ENCODE measurements around the gene VSIG8. TPM values are rescaled to one million over a fixed set of nuclear protein-coding genes. Genes with fewer than 3 reads are reported as not detected.
A peak's percentile ranks its signal among the peaks of the same experiment; 100 is the strongest.

Gene VSIG8
- total RNA-seq, 1 experiment from 2014 or later, result not detected

GRCh38 chr1:159867664-159868026, 5.2 kb upstream of the VSIG8 start:
- no peak for TF ChIP-seq CTCF (IDR thresholded peaks at IDR 0.05; ENCODE audit: unreplicated experiment)
- Mint-ChIP-seq H3K27me3 (ENCODE audit: unreplicated experiment) (peaks cover 23% of the 10 kb centered on the region), H3K4me1 (ENCODE audit: low read depth, unreplicated experiment) (peaks cover 11% of the 10 kb centered on the region), H3K27ac (ENCODE audit: unreplicated experiment) (no peak overlapping the region), H3K4me3 (ENCODE audit: low read depth, unreplicated experiment) (no peak overlapping the region), H3K36me3 (ENCODE audit: insufficient read depth, unreplicated experiment) (no peaks in the 10 kb centered on the region), H3K9me3 (ENCODE audit: low read depth, unreplicated experiment) (no peaks in the 10 kb centered on the region)
- peak; percentile 57 for DNase-seq
- BruUV-seq (replicated peaks), result no TSS peak
- intact Hi-C loops (cut with micrococcal nuclease; ENCODE audit: unreplicated experiment), result no loop called here
- CTCF ChIA-PET, result interaction anchor here (1.2 kb wide), 1 partner anchor 77 kb away, joined by 3 read pairs; no protein-coding TSS in a partner anchor

- H3K36me3 Mint-ChIP-seq (ENCODE audit: insufficient read depth, unreplicated experiment), result no peaks in the 10 kb centered on the region
- no peak overlapping the region for H3K27ac Mint-ChIP-seq (ENCODE audit: unreplicated experiment)
- TF ChIP-seq CTCF (IDR thresholded peaks at IDR 0.05; ENCODE audit: unreplicated experiment), result no peak
- H3K4me1 Mint-ChIP-seq (ENCODE audit: low read depth, unreplicated experiment), result peaks cover 11% of the 10 kb centered on the region
- no peak for DNase-seq
- no TSS peak for BruUV-seq (replicated peaks)
- intact Hi-C loops (cut with micrococcal nuclease; ENCODE audit: unreplicated experiment), result no loop called here
- H3K27me3 Mint-ChIP-seq (ENCODE audit: unreplicated experiment), result peaks cover 23% of the 10 kb centered on the region
- no peaks in the 10 kb centered on the region for H3K9me3 Mint-ChIP-seq (ENCODE audit: low read depth, unreplicated experiment)
- no peak overlapping the region for H3K4me3 Mint-ChIP-seq (ENCODE audit: low read depth, unreplicated experiment)
- CTCF ChIA-PET, result interaction anchor here (0.8 to 1.2 kb wide), 3 partner anchors 13 to 77 kb away, joined by 3 read pairs; no protein-coding TSS in a partner anchor
These were observed 4.6 kb upstream of the VSIG8 start for GRCh38 chr1:159866905-159867663.

DNA sequence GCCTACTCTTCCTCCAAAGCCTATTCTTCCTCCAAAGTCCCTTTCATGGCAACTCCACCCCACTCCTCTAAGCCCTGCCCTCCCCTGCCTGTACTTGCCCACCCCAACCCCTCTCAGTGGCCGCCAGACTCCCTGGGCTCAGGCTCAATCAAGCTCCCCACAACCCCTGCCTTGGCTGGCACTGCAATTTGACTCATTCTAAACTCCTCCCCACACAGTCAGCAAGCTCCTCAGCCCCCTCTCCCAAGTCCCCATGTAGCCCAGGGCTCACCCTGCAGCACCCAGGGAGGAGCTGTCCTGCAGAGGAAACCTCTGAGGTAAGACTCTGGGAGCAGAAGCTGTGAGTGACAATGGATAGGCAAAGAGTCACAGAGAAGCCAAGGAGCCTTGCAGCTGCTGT, 3.6 kb upstream of the VSIG8 start:
- Mint-ChIP-seq H3K36me3 (ENCODE audit: insufficient read depth, unreplicated experiment) (no peaks in the 10 kb centered on the region), H3K4me1 (ENCODE audit: low read depth, unreplicated experiment) (peaks cover 11% of the 10 kb centered on the region), H3K9me3 (ENCODE audit: low read depth, unreplicated experiment) (no peaks in the 10 kb centered on the region), H3K4me3 (ENCODE audit: low read depth, unreplicated experiment) (no peak overlapping the region), H3K27ac (ENCODE audit: unreplicated experiment) (no peak overlapping the region), H3K27me3 (ENCODE audit: unreplicated experiment) (peaks cover 23% of the 10 kb centered on the region)
- no peak for DNase-seq
- intact Hi-C loops (cut with micrococcal nuclease; ENCODE audit: unreplicated experiment), result no loop called here
- CTCF ChIA-PET, result interaction anchor here (0.8 to 1.2 kb wide), 2 partner anchors 14 to 63 kb away, joined by 3 read pairs; no protein-coding TSS in a partner anchor
- TF ChIP-seq CTCF (IDR thresholded peaks at IDR 0.05; ENCODE audit: unreplicated experiment), result no peak
- no TSS peak for BruUV-seq (replicated peaks)

DNA sequence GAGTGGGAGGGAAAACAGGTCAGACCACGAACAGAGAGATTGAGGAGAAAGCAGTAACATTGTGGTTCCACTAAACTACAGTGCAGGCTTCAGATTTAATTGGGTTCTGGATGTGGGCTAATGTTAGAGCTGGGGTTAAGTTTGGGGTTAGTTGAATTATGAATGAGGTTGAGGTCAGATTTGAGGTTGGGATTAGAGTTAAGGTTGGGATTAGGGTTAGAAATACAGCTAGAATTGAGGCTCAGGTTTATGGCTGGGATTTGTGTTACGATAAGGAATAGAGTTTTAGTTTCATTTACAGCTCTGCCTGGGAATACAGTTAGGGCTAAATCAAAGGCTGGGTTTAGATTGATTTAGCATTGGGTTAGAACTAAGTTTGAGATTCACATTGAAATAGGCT, 1.8 kb upstream of the VSIG8 start:
- Mint-ChIP-seq H3K4me3 (ENCODE audit: low read depth, unreplicated experiment) (no peak overlapping the region), H3K27ac (ENCODE audit: unreplicated experiment) (no peak overlapping the region), H3K4me1 (ENCODE audit: low read depth, unreplicated experiment) (peaks cover 11% of the 10 kb centered on the region), H3K36me3 (ENCODE audit: insufficient read depth, unreplicated experiment) (no peaks in the 10 kb centered on the region), H3K27me3 (ENCODE audit: unreplicated experiment) (peaks cover 39% of the 10 kb centered on the region), H3K9me3 (ENCODE audit: low read depth, unreplicated experiment) (no peaks in the 10 kb centered on the region)
- no TSS peak for BruUV-seq (replicated peaks)
- no peak for TF ChIP-seq CTCF (IDR thresholded peaks at IDR 0.05; ENCODE audit: unreplicated experiment)
- no peak for DNase-seq
- intact Hi-C loops (cut with micrococcal nuclease; ENCODE audit: unreplicated experiment), result no loop called here
- CTCF ChIA-PET, result interaction anchor here (0.6 kb wide), 1 partner anchor 25 kb away, joined by 4 read pairs; no protein-coding TSS in a partner anchor

Measured in Calu3 (cell line).